ENCODE data around the gene LRRC3. TPM values are rescaled to one million over a fixed set of nuclear protein-coding genes. Genes with fewer than 3 reads are reported as not detected.

LRRC3 gene
- total RNA-seq, 1 donor from 2014 or later, result 4.0 TPM

DNA sequence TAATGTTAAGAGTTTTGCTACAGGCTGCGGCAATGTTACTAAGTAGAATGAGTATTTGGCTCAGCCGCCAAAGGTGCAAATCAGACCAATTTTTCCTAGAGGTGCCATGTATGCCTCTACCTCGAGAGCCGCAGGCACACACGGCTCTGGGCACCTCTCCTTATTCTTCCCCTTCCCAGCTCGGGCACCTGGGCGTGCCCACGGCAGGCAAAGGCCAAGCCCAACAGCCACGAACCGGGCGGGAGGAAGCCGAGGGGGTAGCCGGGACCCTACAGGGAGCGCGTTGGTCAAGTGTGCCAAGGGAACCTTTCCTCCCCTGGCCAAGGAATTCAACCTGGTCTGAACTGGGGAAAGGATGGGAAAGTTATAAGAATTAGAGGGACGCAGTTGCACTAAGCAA, 31.0 kb downstream of the LRRC3 start:
- Histone ChIP-seq H3K4me1 (peaks cover 3% of the 10 kb centered on the region), H3K36me3 (no peaks in the 10 kb centered on the region), H3K4me3 (peak overlapping the region; percentile 36), H3K27me3 (ENCODE audit: low read depth) (no peaks in the 10 kb centered on the region), H3K27ac (no peak overlapping the region), H3K9me3 (no peaks in the 10 kb centered on the region)
- intact Hi-C loops (cut with DNase I), result no loop called here
- DNase-seq (no peak), ATAC-seq (peak; percentile 31 to 43)
- TF ChIP-seq, protein P1, sequence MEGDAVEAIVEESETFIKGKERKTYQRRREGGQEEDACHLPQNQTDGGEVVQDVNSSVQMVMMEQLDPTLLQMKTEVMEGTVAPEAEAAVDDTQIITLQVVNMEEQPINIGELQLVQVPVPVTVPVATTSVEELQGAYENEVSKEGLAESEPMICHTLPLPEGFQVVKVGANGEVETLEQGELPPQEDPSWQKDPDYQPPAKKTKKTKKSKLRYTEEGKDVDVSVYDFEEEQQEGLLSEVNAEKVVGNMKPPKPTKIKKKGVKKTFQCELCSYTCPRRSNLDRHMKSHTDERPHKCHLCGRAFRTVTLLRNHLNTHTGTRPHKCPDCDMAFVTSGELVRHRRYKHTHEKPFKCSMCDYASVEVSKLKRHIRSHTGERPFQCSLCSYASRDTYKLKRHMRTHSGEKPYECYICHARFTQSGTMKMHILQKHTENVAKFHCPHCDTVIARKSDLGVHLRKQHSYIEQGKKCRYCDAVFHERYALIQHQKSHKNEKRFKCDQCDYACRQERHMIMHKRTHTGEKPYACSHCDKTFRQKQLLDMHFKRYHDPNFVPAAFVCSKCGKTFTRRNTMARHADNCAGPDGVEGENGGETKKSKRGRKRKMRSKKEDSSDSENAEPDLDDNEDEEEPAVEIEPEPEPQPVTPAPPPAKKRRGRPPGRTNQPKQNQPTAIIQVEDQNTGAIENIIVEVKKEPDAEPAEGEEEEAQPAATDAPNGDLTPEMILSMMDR (IDR thresholded peaks at IDR 0.05), result no peak

DNA sequence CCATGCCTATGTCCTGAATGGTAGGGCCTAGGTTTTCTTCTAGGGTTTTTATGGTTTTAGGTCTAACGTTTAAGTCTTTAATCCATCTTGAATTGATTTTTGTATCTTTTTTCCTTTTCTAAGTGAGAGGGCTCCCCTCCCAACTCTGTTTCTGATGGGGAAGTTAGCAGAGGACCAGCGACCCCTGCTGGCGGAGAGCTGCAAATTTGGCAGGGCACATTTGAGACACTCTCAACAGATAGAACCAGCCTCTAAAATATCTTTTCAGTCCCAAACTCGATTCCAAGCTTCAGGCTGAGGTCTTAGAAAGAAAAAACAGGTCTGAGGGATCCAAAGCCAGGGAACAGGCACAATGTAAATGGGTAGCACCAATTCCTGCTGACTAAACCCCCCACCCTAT, 32.5 kb downstream of the LRRC3 start:
- H3K9me3 ChIP-seq, result peaks cover 6% of the 10 kb centered on the region
- TF ChIP-seq, protein P1 (IDR thresholded peaks at IDR 0.05), result peak; percentile 41
- DNase-seq (no peak), ATAC-seq (no peak)
- H3K4me3 ChIP-seq, result no peak overlapping the region
- H3K27me3 ChIP-seq (ENCODE audit: low read depth), result no peaks in the 10 kb centered on the region
- H3K4me1 ChIP-seq, result no peaks in the 10 kb centered on the region
- intact Hi-C loops (cut with DNase I), result no loop called here
- no peaks in the 10 kb centered on the region for H3K36me3 ChIP-seq
- H3K27ac ChIP-seq, result no peak overlapping the region

DNA sequence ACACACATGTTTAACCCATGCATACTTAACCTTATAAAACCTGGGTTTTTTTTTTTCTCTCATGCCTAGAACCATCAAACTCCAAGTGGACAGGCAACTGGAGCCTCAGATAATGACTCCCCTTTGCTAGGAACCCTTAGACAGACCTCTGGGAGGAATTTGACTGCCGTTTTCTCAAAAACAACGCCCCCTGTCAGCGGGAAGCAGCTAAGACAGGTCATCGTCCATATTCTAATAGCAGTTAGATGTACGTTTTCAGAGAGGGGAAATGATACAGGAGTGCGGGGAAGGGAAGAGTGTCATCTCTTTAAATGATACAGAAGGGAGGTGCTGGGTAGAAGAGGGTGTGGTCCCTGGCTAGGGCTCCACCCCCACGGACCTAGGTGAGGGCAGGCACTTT, 34.7 kb downstream of the LRRC3 start:
- no peak for ATAC-seq
- peaks cover 13% of the 10 kb centered on the region for H3K9me3 ChIP-seq
- TF ChIP-seq, protein P1 (IDR thresholded peaks at IDR 0.05), result no peak
- intact Hi-C loops (cut with DNase I), result no loop called here
- peaks cover 5% of the 10 kb centered on the region for H3K27me3 ChIP-seq (ENCODE audit: low read depth)
- H3K4me1 ChIP-seq, result no peaks in the 10 kb centered on the region
- no peak overlapping the region for H3K27ac ChIP-seq
- H3K36me3 ChIP-seq, result no peaks in the 10 kb centered on the region
- DNase-seq, result no peak
- H3K4me3 ChIP-seq, result no peak overlapping the region

DNA sequence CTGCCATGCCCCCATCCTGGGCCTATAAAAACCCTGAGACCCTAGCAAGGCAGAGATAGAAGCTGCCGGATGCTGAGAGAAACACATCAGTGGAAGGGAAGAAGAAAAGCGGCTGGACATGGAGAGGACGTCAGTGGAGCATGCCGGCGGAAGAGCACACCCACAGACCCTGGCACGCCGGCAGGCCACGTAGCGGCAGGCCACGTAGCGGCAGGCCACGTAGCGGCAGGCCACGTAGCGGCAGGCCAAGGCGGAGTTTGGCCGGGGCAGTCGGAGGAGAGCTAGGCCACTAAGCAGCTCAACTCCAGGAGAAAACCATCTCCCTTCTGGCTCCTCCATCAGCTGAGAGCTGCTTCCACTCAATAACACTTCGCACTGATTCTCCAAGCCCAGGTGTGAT, 35.1 kb downstream of the LRRC3 start:
- ATAC-seq (no peak), DNase-seq (no peak)
- H3K4me3 ChIP-seq, result no peak overlapping the region

DNA sequence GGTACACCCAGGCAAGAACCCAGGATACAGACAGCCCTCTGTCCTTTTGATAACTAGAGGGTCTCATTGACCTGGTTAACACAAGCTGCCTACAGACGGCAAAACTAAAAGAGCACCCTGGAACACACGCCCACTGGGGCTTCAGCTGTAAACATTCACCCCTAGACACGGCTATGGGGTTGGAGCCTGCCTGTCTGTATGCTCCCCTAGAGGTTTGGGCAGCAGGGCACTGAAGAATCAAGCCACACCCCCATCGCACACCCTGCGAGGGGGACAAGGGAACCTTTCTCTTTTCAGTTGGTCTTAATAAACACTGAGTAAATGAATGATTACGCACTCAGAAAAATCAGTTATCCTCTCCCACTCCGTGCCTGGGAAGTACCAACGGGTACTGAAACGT, 35.5 kb downstream of the LRRC3 start:
- TF ChIP-seq, protein P1 (IDR thresholded peaks at IDR 0.05), result no peak
- no peak overlapping the region for H3K4me3 ChIP-seq

More for the DNA sequence above, 35.1 kb downstream of the LRRC3 start:
- Histone ChIP-seq H3K36me3 (no peaks in the 10 kb centered on the region), H3K27me3 (ENCODE audit: low read depth) (peaks cover 7% of the 10 kb centered on the region), H3K27ac (no peak overlapping the region), H3K4me1 (no peaks in the 10 kb centered on the region), H3K9me3 (peaks cover 13% of the 10 kb centered on the region)
- intact Hi-C loops (cut with DNase I), result no loop called here
- TF ChIP-seq, protein P1 (IDR thresholded peaks at IDR 0.05), result no peak

More for the DNA sequence above, 35.5 kb downstream of the LRRC3 start:
- Histone ChIP-seq H3K27ac (no peak overlapping the region), H3K36me3 (no peaks in the 10 kb centered on the region), H3K9me3 (peaks cover 13% of the 10 kb centered on the region), H3K4me1 (no peaks in the 10 kb centered on the region), H3K27me3 (ENCODE audit: low read depth) (peaks cover 7% of the 10 kb centered on the region)
- intact Hi-C loops (cut with DNase I), result no loop called here
- DNase-seq (no peak), ATAC-seq (no peak)
